Measurements from ENCODE around the gene RPEL1.
"Not testable (repeated sequence)": the region's sequence is repeated elsewhere in the genome, so short reads cannot be mapped to it uniquely, and the experiment has no call there.

RPEL1 gene

GRCh38 chr10:103224133-103224532, 21.6 kb upstream of the RPEL1 start:
- DNase-seq (ENCODE audit: insufficient read length, low spot score), result no peak
- FAIRE-seq, result no peak
- TF ChIP-seq POLR2A (IDR thresholded peaks at IDR 0.05; ENCODE audit: low read depth, low read length), result no peak

- not testable (repeated sequence) for FAIRE-seq; DNase-seq (ENCODE audit: insufficient read length, low spot score)
Observed at GRCh38 chr10:103224721-103225120, 21.0 kb upstream of the RPEL1 start.

- TF ChIP-seq POLR2A (IDR thresholded peaks at IDR 0.05; ENCODE audit: low read depth, low read length), result no peak
- FAIRE-seq (no peak), DNase-seq (ENCODE audit: insufficient read length, low spot score) (no peak)
Observed at GRCh38 chr10:103225939-103226338, 19.7 kb upstream of the RPEL1 start.

GRCh38 chr10:103227416-103227815, 18.3 kb upstream of the RPEL1 start:
- TF ChIP-seq POLR2A (IDR thresholded peaks at IDR 0.05; ENCODE audit: low read depth, low read length), result no peak
- DNase-seq (ENCODE audit: insufficient read length, low spot score), result no peak
- no peak for FAIRE-seq

- no peak for FAIRE-seq
- DNase-seq (ENCODE audit: insufficient read length, low spot score), result peak; percentile 56
- TF ChIP-seq POLR2A (IDR thresholded peaks at IDR 0.05; ENCODE audit: low read depth, low read length), result no peak
Observed at GRCh38 chr10:103231047-103231551, 14.6 kb upstream of the RPEL1 start.

GRCh38 chr10:103232131-103232673, 13.5 kb upstream of the RPEL1 start:
- FAIRE-seq (no peak), DNase-seq (ENCODE audit: insufficient read length, low spot score) (no peak)
- TF ChIP-seq POLR2A (IDR thresholded peaks at IDR 0.05; ENCODE audit: low read depth, low read length), result no peak

GRCh38 chr10:103232772-103233488, 12.8 kb upstream of the RPEL1 start:
- FAIRE-seq (no peak), DNase-seq (ENCODE audit: insufficient read length, low spot score) (no peak)
- TF ChIP-seq POLR2A (IDR thresholded peaks at IDR 0.05; ENCODE audit: low read depth, low read length), result no peak

- DNase-seq (ENCODE audit: insufficient read length, low spot score) (no peak), FAIRE-seq (no peak)
- no peak for TF ChIP-seq POLR2A (IDR thresholded peaks at IDR 0.05; ENCODE audit: low read depth, low read length)
Observed at GRCh38 chr10:103235775-103236174, 9.9 kb upstream of the RPEL1 start.

- DNase-seq (ENCODE audit: insufficient read length, low spot score) (no peak), FAIRE-seq (no peak)
- no peak for TF ChIP-seq POLR2A (IDR thresholded peaks at IDR 0.05; ENCODE audit: low read depth, low read length)
Observed at GRCh38 chr10:103238506-103239252, 7.0 kb upstream of the RPEL1 start.

- 0 out of 2 replicates have a peak, but pooled peaks have one; percentile 16 for TF ChIP-seq POLR2A (IDR thresholded peaks at IDR 0.05; ENCODE audit: low read depth, low read length)
- FAIRE-seq, result no peak
- DNase-seq (ENCODE audit: insufficient read length, low spot score), result peak; percentile 59
Observed at GRCh38 chr10:103241262-103242011, 4.2 kb upstream of the RPEL1 start.

- TF ChIP-seq POLR2A (IDR thresholded peaks at IDR 0.05; ENCODE audit: low read depth, low read length), result no peak
- FAIRE-seq (no peak), DNase-seq (ENCODE audit: insufficient read length, low spot score) (peak; percentile 84)
Observed at GRCh38 chr10:103244666-103245271, 918 bp upstream of the RPEL1 start.

GRCh38 chr10:103246324-103246723, 637 bp downstream of the RPEL1 start:
- TF ChIP-seq POLR2A (IDR thresholded peaks at IDR 0.05; ENCODE audit: low read depth, low read length), result no peak
- DNase-seq (ENCODE audit: insufficient read length, low spot score), result no peak
- FAIRE-seq, result no peak

GRCh38 chr10:103254113-103254512, 8.4 kb downstream of the RPEL1 start:
- FAIRE-seq, result no peak
- no peak for TF ChIP-seq POLR2A (IDR thresholded peaks at IDR 0.05; ENCODE audit: low read depth, low read length)
- DNase-seq (ENCODE audit: insufficient read length, low spot score), result no peak
